ENCODE measurements around the gene FAM219B. TPM values are rescaled to one million over a fixed set of nuclear protein-coding genes. Genes with fewer than 3 reads are reported as not detected.
"Not testable (repeated sequence)": the region's sequence is repeated elsewhere in the genome, so short reads cannot be mapped to it uniquely, and the experiment has no call there.

The FAM219B gene
- total and polyA plus RNA-seq, 8 donors, result 18.2 to 33.8 (median 21.2) TPM

DNA sequence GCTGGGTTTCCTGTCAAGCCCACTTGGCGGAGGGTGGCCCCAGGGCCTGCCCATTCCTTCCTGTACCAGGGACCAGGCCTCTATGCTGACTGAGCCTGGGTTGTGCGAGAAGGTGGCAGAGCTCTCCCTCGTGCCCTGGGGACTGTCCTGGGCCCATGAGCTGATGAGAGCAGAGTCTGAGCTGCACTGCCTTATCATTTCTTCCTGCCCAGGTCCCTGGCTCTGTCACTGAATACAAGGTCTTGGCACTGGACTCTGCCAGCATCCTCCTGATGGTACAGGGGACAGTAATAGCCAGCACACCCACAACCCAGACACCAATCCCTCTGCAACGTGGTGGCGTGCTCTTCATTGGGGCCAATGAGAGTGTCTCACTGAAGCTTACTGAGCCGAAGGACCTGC lies 9.3 kb downstream of the FAM219B start:
- peaks cover 0 to 12% (median 0%) of the 10 kb centered on the region in 3 donors for H3K4me1 ChIP-seq
- no peaks in the 10 kb centered on the region for H3K27me3 ChIP-seq
- intact Hi-C loops (cut with DNase I), result no loop called here
- WGBS, 2 donors, result 82 to 83% methylated on average over 6 of the region's 6 CpGs
- no peaks in the 10 kb centered on the region for H3K9me3 ChIP-seq
- ATAC-seq (no peak), FAIRE-seq (no peak), DNase-seq (no peak)
- TF ChIP-seq, protein P1, sequence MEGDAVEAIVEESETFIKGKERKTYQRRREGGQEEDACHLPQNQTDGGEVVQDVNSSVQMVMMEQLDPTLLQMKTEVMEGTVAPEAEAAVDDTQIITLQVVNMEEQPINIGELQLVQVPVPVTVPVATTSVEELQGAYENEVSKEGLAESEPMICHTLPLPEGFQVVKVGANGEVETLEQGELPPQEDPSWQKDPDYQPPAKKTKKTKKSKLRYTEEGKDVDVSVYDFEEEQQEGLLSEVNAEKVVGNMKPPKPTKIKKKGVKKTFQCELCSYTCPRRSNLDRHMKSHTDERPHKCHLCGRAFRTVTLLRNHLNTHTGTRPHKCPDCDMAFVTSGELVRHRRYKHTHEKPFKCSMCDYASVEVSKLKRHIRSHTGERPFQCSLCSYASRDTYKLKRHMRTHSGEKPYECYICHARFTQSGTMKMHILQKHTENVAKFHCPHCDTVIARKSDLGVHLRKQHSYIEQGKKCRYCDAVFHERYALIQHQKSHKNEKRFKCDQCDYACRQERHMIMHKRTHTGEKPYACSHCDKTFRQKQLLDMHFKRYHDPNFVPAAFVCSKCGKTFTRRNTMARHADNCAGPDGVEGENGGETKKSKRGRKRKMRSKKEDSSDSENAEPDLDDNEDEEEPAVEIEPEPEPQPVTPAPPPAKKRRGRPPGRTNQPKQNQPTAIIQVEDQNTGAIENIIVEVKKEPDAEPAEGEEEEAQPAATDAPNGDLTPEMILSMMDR (IDR thresholded peaks at IDR 0.05), result no peak
- no peak overlapping the region for H3K27ac ChIP-seq
- H3K4me3 ChIP-seq, result no peak overlapping the region
- peaks cover 0 to 12% (median 0%) of the 10 kb centered on the region in 3 donors for H3K36me3 ChIP-seq

DNA sequence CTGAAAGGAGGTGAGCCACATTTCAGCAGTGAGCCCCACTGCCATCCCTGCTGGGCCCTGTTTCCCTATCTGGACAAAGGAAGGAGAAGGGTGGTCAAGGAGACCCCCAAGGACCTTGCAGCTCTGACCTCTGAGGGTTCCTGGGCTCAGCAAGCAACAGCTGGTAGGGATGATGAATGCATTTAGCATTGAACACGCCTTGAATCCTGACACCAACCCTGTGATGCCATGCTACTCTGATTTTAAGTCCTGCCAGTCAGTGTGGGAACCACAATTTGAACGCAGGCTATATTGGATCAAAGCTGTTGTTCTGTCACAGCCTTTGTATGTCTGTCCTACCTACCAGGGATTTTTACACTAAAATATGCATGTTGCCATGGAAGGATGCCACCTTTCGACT lies 10.3 kb downstream of the FAM219B start:
- ATAC-seq, result no peak
- FAIRE-seq, result no peak
- no peak for DNase-seq
- Histone ChIP-seq H3K27ac (no peak overlapping the region), H3K27me3 (no peaks in the 10 kb centered on the region), H3K4me1 (peaks cover 0 to 15% (median 0%) of the 10 kb centered on the region in 3 donors), H3K36me3 (peaks cover 0 to 9% (median 0%) of the 10 kb centered on the region in 3 donors), H3K9me3 (no peaks in the 10 kb centered on the region), H3K4me3 (no peak overlapping the region)
- TF ChIP-seq, protein P1 (IDR thresholded peaks at IDR 0.05), result no peak
- intact Hi-C loops (cut with DNase I), result no loop called here
- WGBS, 2 donors, result 87 to 89% methylated on average over 3 of the region's 3 CpGs

DNA sequence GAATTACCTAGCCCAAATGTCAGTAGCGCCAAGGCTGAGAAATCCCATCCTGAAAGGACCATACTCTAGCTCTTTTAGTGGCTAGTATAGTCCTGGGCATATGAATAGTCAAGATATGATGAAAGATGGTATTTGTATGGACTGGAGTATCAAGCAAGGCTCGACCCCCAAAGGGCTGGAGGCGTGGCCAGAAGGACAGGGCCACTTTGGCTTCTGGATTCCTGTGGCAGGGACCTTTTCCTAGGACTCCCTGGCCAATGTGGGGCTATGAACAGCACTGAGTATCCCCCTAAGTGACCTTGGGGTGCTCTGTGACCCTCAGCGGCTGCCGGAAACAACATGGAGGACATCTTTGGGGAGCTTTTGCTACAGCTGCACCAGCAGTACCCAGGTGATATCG lies 10.8 kb downstream of the FAM219B start:
- no peak overlapping the region for H3K4me3 ChIP-seq
- ATAC-seq (no peak), FAIRE-seq (no peak), DNase-seq (no peak)
- intact Hi-C loops (cut with DNase I), result no loop called here
- no peak overlapping the region for H3K27ac ChIP-seq
- WGBS, 2 donors, result 91 to 96% methylated on average over 6 of the region's 6 CpGs
- H3K9me3 ChIP-seq, result no peaks in the 10 kb centered on the region
- TF ChIP-seq, protein P1 (IDR thresholded peaks at IDR 0.05), result no peak
- no peaks in the 10 kb centered on the region for H3K27me3 ChIP-seq
- H3K36me3 ChIP-seq, result peaks cover 0 to 9% (median 0%) of the 10 kb centered on the region in 3 donors
- H3K4me1 ChIP-seq, result peaks cover 0 to 19% (median under 1%) of the 10 kb centered on the region in 3 donors

DNA sequence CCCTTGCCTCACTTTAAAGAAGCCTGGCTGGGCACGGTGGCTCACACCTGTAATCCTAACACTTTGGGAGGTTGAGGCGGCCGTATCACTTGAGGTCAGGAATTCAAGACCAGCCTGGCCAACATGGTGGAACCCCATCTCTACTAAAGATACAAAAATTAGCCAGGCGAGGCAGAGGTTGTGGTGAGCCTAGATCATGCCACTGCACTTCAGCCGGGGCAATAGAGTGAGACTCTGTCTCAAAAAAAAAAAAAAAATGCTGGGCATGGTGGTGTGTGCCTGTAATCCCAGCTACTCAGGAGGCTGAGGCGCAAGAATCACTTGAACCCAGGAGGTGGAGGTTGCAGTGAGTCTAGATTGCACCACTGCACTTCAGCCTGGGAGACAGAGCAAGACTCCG lies 12.3 kb downstream of the FAM219B start:
- H3K9me3 ChIP-seq; H3K27ac ChIP-seq; intact Hi-C loops (cut with DNase I); ATAC-seq; FAIRE-seq; H3K27me3 ChIP-seq; H3K4me3 ChIP-seq; H3K36me3 ChIP-seq; DNase-seq: not testable (repeated sequence)
- WGBS, 2 donors, result 95 to 96% methylated on average over 7 of the region's 7 CpGs
- peaks cover 0 to 23% (median 4%) of the 10 kb centered on the region in 3 donors for H3K4me1 ChIP-seq

DNA sequence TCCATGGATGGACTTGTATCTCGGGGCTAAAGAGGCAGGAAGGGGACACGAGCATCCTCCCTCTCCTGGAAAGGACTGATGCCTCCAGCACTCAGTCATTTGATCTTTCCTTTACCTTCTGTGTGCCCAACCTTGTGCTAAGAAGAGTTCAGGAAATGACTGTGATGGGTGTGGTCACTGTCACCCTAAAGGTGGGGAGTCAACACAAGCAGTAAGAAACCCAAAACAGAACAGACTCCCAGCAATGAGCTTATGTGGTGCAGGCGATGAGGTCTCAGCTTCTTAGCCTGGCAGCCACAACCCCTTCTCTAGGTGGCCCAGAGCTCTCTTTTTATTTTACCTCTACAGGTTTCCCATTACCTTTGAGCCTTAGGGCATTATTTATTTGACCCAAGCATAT lies 13.0 kb downstream of the FAM219B start:
- Histone ChIP-seq H3K9me3 (no peaks in the 10 kb centered on the region), H3K27me3 (no peaks in the 10 kb centered on the region), H3K4me3 (no peak overlapping the region), H3K4me1 (peaks cover 0 to 23% (median 4%) of the 10 kb centered on the region in 3 donors), H3K36me3 (no peaks in the 10 kb centered on the region), H3K27ac (no peak overlapping the region)
- DNase-seq, result no peak
- ATAC-seq, result no peak
- TF ChIP-seq, protein P1 (IDR thresholded peaks at IDR 0.05), result no peak
- no peak for FAIRE-seq
- intact Hi-C loops (cut with DNase I), result no loop called here
- 89 to 90% methylated on average over 3 of the region's 3 CpGs for WGBS, 2 donors
